HCT116 (cell line): ENCODE data around the gene ZNF3. TPM values are rescaled to one million over a fixed set of nuclear protein-coding genes. Genes with fewer than 3 reads are reported as not detected.

ENCODE experiments used
- ATAC-seq: fragments of 200-7000 bp; cut with Tn5 transposase; 2 replicates; pipeline ENCODE4 v1.9.1; 2020; ENCODE audit warnings: mild to moderate bottlenecking, moderate library complexity
- BruUV-seq: library from RNA; stranded (reverse); fragments of 400-500 nt; replicated peaks from 2 replicates; lab custom pipeline; 2021; lab: Mats Ljungman, UMichigan
- CTCF ChIA-PET: fragments of 300-600 bp; sonication (Branson Sonifier 250); formaldehyde crosslinking; loops from one replicate; lab custom pipeline; 2021; ENCODE audit warnings: antibody characterized with exemption; lab: Charles Lee
- POLR2A ChIA-PET: fragments of 300-600, 350-600 bp; sonication (Branson Sonifier 250); formaldehyde crosslinking; loops from one replicate; lab custom pipeline; 2021; ENCODE audit warnings: antibody characterized with exemption; lab: Charles Lee
- RAD21 ChIA-PET, 2 experiments: fragments of 300-600 bp; sonication (Branson Sonifier 250); formaldehyde crosslinking; loops; one replicate each; lab custom pipeline; 2023; ENCODE audit warnings: low total read pairs in 2 of 2; ENCODE audit not compliant: uncharacterized antibody in 2 of 2, unreplicated experiment in 2 of 2, low non-redundant PET in 1 of 2; lab: Charles Lee
- DNase-seq: peaks from one replicate; pipeline ENCODE4 v3.0.0-alpha.2; 2010; ENCODE audit warnings: low read depth, low spot score
- H2AFZ ChIP-seq: fragments of 200-600 bp; shearing (Covaris generic), sonication (generic); 2 replicates; pipeline ENCODE4 v1.6.1; 2017; ENCODE audit warnings: low read depth, mixed run types, mixed read lengths, antibody characterized with exemption, low read length; ENCODE audit not compliant: poor library complexity, severe bottlenecking
- H3K27ac ChIP-seq: 2 replicates; pipeline ENCODE4 v1.5.1; 2012; ENCODE audit warnings: low read depth, low read length
- H3K27me3 ChIP-seq: fragments of 200-600 bp; sonication (generic); 2 replicates; pipeline ENCODE4 v1.6.1; 2016; ENCODE audit warnings: mixed run types, low read length, mixed read lengths; ENCODE audit not compliant: insufficient read depth
- H3K36me3 ChIP-seq, 2 experiments: fragments of 200-500 bp in 1 of 2; fragments of 200-600 bp in 1 of 2; sonication (Bioruptor generic) in 1 of 2; sonication (generic) in 1 of 2; 2 replicates each; pipeline versions ENCODE4 v1.5.1 to v1.6.1; 2014 to 2016; ENCODE audit warnings: low read length in 2 of 2, inconsistent platforms in 1 of 2, mixed read lengths in 1 of 2, mixed run types in 1 of 2; ENCODE audit not compliant: insufficient read depth in 2 of 2, control insufficient read depth in 1 of 2
- H3K4me1 ChIP-seq, 2 experiments: fragments of 200-600 bp in 1 of 2; sonication (generic) in 1 of 2; 2 replicates each; pipeline versions ENCODE4 v1.5.1 to v1.6.1; 2012 to 2017; ENCODE audit warnings: low read length in 2 of 2, inconsistent platforms in 1 of 2, mild to moderate bottlenecking in 1 of 2, mixed read lengths in 1 of 2, mixed run types in 1 of 2, moderate library complexity in 1 of 2; ENCODE audit not compliant: insufficient read depth in 2 of 2, control insufficient read depth in 1 of 2
- H3K4me2 ChIP-seq: fragments of 200-600 bp; sonication (generic); 2 replicates; pipeline ENCODE4 v1.6.1; 2017; ENCODE audit warnings: mixed run types, low read length, mixed read lengths
- H3K4me3 ChIP-seq, 2 experiments: fragments of 200-600 bp in 1 of 2; sonication (generic) in 1 of 2; replicated peaks in 1 of 2; 2 replicates each; pipeline ENCODE4 v1.5.1; 2011 to 2016; ENCODE audit warnings: low read length in 2 of 2, control low read depth in 1 of 2, low read depth in 1 of 2, mild to moderate bottlenecking in 1 of 2, mixed read lengths in 1 of 2, mixed run types in 1 of 2
- H3K79me2 ChIP-seq: fragments of 200-600 bp; sonication (generic); 2 replicates; pipeline ENCODE4 v1.6.1; 2017; ENCODE audit warnings: mild to moderate bottlenecking, mixed run types, low read length, moderate library complexity, mixed read lengths; ENCODE audit not compliant: insufficient read depth
- H3K9ac ChIP-seq: fragments of 200-600 bp; sonication (generic); 2 replicates; pipeline ENCODE4 v1.6.1; 2016; ENCODE audit warnings: low read length, mixed read lengths
- H3K9me2 ChIP-seq: fragments of 200-600 bp; sonication (generic), shearing (Covaris generic); 2 replicates; pipeline ENCODE4 v1.6.1; 2017; ENCODE audit warnings: mixed run types, mild to moderate bottlenecking, moderate library complexity; ENCODE audit not compliant: insufficient read depth
- H3K9me3 ChIP-seq, 2 experiments: fragments of 200-500 bp in 1 of 2; fragments of 200-600 bp in 1 of 2; sonication (Bioruptor generic) in 1 of 2; sonication (generic) in 1 of 2; 2 replicates each; pipeline ENCODE4 v1.6.1; 2014 to 2017; ENCODE audit warnings: low read length in 2 of 2, mixed read lengths in 2 of 2, inconsistent platforms in 1 of 2, low read depth in 1 of 2, mild to moderate bottlenecking in 1 of 2, mixed run types in 1 of 2, moderate library complexity in 1 of 2; ENCODE audit not compliant: control insufficient read depth in 1 of 2, insufficient read depth in 1 of 2
- H4K20me1 ChIP-seq: fragments of 200-600 bp; sonication (generic), shearing (Covaris generic); 2 replicates; pipeline ENCODE4 v1.6.1; 2017; ENCODE audit warnings: mixed run types, mild to moderate bottlenecking, moderate library complexity; ENCODE audit not compliant: insufficient read depth
- ATF3 ChIP-seq: IDR thresholded peaks from 2 replicates; pipeline ENCODE4 v1.6.1; 2012
- CBX3 ChIP-seq: IDR thresholded peaks from 2 replicates; pipeline ENCODE4 v1.6.1; 2012; ENCODE audit warnings: low read depth
- EZH2 ChIP-seq: fragments of 200-600 bp; sonication (generic); IDR thresholded peaks from 2 replicates; pipeline ENCODE4 v1.6.1; 2017; ENCODE audit warnings: antibody characterized with exemption, mixed run types
- EZH2phosphoT487 ChIP-seq: fragments of 200-600 bp; IDR thresholded peaks from 2 replicates; pipeline ENCODE4 v1.6.1; 2018; ENCODE audit warnings: antibody characterized with exemption, borderline replicate concordance
- FOSL1 ChIP-seq: IDR thresholded peaks from 2 replicates; pipeline ENCODE4 v1.6.1; 2012; ENCODE audit warnings: low read depth
- JUND ChIP-seq: IDR thresholded peaks from 2 replicates; pipeline ENCODE4 v1.6.1; 2012
- MAX ChIP-seq: IDR thresholded peaks from 2 replicates; pipeline ENCODE4 v1.6.1; 2012
- POLR2AphosphoS5 ChIP-seq: IDR thresholded peaks from 2 replicates; pipeline ENCODE4 v1.6.1; 2011; ENCODE audit warnings: mild to moderate bottlenecking, low read depth, low read length, moderate library complexity
- YY1 ChIP-seq: IDR thresholded peaks from 2 replicates; pipeline ENCODE4 v1.6.1; 2011; ENCODE audit warnings: low read length, low read depth, moderate library complexity, mild to moderate bottlenecking; ENCODE audit not compliant: insufficient replicate concordance; ENCODE audit errors: extremely low read depth
- ZBTB33 ChIP-seq: IDR thresholded peaks from 2 replicates; pipeline ENCODE4 v1.6.1; 2011; ENCODE audit warnings: mild to moderate bottlenecking, low read length, moderate library complexity; ENCODE audit not compliant: insufficient replicate concordance; ENCODE audit errors: extremely low read depth
- ZFX ChIP-seq: fragments of 450-650 bp; IDR thresholded peaks from 2 replicates; pipeline ENCODE4 v1.6.1; 2017
- ZNF274 ChIP-seq: fragments of 200-500 bp; sonication (Bioruptor generic); IDR thresholded peaks from 2 replicates; pipeline ENCODE4 v1.6.1; 2014; ENCODE audit warnings: mild to moderate bottlenecking, low read depth, low read length, inconsistent platforms
- intact Hi-C: fragments of 100-400 bp; cut with micrococcal nuclease; formaldehyde crosslinking; loops from 2 replicates; pipeline ENCODE4 v1.10.0; 2022
- total RNA-seq: library from RNA; stranded (reverse); gene quantifications from one replicate; pipeline ENCODE4 v1.2.1, GENCODE V29; 2021; ENCODE audit not compliant: unreplicated experiment

ZNF3 gene
- total RNA-seq, 1 experiment from 2014 or later = 28.2 TPM

GRCh38 chr7:100044718-100045117, 36.8 kb downstream of the ZNF3 start:
- Histone ChIP-seq H2AFZ (no peak overlapping the region), H3K9me2 (no peaks in the 10 kb centered on the region), H3K36me3 (no peaks in the 10 kb centered on the region), H3K4me1 (peaks cover 3 to 16% of the 10 kb centered on the region in 2 experiments; a peak in 3 of 4 replicates), H3K27ac (no peak overlapping the region), H3K27me3 (no peaks in the 10 kb centered on the region), H4K20me1 (no peaks in the 10 kb centered on the region), H3K9ac (no peak overlapping the region), H3K4me2 (no peak overlapping the region), H3K4me3 (no peak overlapping the region), H3K79me2 (no peaks in the 10 kb centered on the region; the same call in 1 of the 2 replicates), H3K9me3 (no peaks in the 10 kb centered on the region)
- BruUV-seq = no TSS peak
- DNase-seq (no peak), ATAC-seq (no peak)
- intact Hi-C loops = no loop called here
- ChIA-PET CTCF (no interaction called here), RAD21 (no interaction called here), POLR2A (no interaction called here)
- TF ChIP-seq YY1 = no peak
- TF ChIP-seq EZH2 = no peak
- no peak for TF ChIP-seq EZH2phosphoT487
- no peak for TF ChIP-seq JUND
- TF ChIP-seq FOSL1 = no peak
- no peak for TF ChIP-seq ZBTB33
- no peak for TF ChIP-seq ZNF274
- no peak for TF ChIP-seq POLR2AphosphoS5
- TF ChIP-seq ATF3 = no peak
- TF ChIP-seq CBX3 = no peak
- TF ChIP-seq ZFX = no peak
- TF ChIP-seq MAX = no peak
